Measurements from ENCODE around the gene LATS2.

The LATS2 gene

DNA sequence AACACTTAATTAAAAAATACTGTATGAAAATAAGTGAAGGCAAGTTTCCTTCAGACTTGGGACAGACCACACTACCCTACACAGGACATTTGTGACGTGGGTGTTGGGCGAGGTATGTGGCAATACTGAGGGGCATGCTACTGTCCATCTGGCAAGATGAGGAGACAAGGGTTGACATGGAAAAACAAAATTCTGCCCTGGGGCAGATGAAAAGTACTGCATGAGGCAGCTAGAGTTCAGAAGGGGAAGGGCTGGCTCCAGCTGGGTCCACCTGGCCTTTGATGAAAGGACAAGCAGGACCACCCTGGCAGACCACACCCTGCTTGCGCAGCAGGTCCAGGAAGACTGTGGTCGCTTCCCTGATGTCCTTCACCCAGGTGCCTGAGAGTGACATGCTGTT, 43.2 kb downstream of the LATS2 start:
- no peak for DNase-seq (ENCODE audit: low read depth in 3 of 3)

DNA sequence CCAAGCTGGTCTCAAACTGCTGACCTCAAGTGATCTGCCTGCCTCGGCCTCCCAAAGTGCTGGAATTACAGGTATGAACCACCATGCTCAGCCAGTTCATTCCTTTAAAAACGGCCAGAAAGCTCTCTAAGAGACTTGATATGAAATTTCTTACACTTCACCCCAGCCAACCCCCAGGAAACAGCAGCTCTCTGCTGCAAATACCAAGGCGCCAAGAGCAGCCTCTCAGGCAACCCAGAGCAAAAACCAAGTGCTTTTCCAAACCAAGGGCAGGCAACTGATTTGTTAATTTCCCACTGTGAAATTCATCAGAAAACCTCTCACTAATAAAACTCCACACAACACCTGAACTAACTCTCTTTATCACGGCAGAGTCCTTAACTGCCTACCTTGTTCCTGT, 44.9 kb downstream of the LATS2 start:
- no peak for DNase-seq (ENCODE audit: low read depth in 3 of 3)

DNA sequence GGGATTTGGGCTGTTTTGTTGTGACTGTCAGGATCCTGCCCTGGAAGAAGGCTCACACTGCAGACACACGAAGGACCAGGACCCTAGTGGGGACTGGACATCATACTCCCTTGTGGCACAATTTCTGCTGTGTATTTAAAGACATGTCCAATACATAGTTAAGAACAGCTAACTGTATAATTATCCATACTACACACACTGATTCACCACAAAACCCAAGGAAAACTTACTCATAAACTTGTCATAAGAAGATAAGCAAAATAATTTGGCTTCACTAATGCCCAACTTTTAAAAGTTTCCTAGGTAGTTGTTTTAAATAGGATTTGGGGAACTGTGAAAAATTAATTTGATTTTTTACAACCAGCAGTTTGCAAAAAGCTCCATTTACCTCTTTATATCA, 46.1 kb downstream of the LATS2 start:
- no peak for DNase-seq (ENCODE audit: low read depth in 3 of 3)

- no peak for DNase-seq (ENCODE audit: low read depth in 3 of 3)
Measured at GRCh38 chr13:21014502-21015170, 46.8 kb downstream of the LATS2 start.

DNA sequence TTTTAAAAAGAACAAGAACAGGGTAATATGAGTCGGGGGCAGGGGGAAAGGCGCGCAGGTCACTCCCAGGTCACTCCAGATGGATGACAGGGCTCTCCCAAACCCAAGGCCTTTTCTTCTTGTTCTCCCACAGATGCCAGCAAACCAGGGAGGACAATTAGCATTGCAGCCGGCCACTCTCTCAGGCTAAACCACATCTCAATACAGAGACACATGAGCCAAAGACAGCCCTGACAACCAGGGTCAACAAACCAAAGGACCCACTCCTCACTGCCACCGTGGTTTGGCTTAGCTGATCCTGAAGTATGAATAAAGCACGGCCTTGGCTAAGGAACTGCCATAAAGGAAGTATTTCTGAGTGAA, 47.3 kb downstream of the LATS2 start:
- no peak for DNase-seq (ENCODE audit: low read depth in 3 of 3)

DNA sequence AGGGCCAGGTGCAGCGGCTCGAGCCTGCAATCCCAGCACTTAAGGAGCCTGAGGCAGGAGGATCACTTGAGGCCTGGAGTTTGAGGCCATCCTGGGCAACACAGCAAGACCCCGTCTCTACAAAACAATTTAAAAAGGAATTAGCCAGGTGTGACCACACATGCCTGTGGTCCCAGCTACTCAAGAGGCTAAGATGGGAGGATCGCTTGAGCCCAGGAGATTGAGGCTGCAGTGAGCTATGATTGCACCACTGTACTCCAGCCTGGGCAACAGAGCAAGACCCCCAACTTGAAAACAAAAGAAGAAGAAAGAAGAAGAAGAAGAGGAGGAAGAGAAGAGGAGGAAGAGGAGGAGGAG, 47.7 kb downstream of the LATS2 start:
- DNase-seq (ENCODE audit: low read depth in 3 of 3): no peak

DNA sequence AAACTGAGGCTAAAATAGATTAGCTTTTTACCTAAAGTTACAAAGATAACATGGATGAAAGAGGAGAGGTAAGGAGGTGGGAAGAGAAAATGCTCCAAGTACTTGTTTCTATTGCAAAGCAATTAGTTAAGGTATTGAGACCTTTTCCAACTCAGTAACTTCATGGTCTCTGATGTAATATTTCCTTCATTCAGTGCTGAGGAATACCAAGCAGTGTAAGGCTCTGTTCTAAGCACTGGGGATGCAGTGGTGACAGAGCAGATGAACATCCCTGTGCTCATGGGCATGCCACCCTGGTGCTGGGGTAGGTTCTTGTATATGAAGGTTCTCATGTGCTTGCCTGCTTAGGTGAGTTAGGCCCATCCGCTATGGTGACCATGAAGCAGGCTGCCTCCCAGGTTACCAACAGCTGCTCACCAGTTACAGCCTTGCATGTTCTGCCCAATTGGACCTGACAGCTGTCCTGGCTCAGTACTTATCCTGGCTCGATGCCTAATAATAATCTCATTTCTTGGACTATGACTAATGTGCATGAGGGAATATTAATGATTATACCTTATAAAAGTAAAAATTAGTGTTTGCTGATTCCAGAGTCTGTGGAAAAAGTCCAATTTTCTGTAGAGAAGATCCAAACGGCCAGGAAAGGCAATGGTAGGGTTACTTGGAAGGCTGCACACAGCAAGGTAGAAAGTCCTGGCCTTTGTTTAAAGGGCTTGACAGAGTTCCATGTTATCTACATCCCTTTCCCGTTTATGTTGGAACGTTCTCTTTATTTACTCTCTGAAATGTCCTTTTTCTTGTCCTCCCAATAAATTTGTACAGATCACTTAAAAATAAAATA, 48.3 kb downstream of the LATS2 start:
- DNase-seq (ENCODE audit: low read depth in 3 of 3): no peak

DNA sequence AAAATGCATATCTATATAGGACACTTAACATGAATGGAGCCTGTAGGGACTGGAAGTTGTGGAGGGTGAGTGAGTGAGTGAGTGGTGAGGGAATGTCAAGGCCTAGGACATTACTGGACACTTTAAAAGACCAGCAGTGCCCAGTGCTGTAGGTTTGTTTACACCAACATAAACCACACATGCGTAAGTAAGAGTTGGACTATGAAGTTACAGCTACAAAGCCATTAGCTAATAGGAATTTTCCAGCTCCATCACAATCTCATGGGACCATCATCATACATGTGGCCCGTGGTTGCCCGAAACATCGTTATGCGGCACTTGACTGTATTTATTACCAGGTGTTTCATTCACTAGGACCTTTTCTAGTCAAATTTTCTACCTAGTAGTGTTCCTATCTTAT, 49.2 kb downstream of the LATS2 start:
- no peak for DNase-seq (ENCODE audit: low read depth in 3 of 3)

GRCh38 chr13:21011378-21011777, 50.0 kb downstream of the LATS2 start:
- DNase-seq (ENCODE audit: low read depth in 3 of 3): no peak

- DNase-seq (ENCODE audit: low read depth in 3 of 3): no peak
Measured at GRCh38 chr13:21010621-21011020, 50.8 kb downstream of the LATS2 start.

- no peak for DNase-seq (ENCODE audit: low read depth in 3 of 3)
Measured at GRCh38 chr13:21009036-21009435, 52.4 kb downstream of the LATS2 start.

- DNase-seq (ENCODE audit: low read depth in 3 of 3): no peak
Measured at GRCh38 chr13:21008026-21008425, 53.4 kb downstream of the LATS2 start.

DNA sequence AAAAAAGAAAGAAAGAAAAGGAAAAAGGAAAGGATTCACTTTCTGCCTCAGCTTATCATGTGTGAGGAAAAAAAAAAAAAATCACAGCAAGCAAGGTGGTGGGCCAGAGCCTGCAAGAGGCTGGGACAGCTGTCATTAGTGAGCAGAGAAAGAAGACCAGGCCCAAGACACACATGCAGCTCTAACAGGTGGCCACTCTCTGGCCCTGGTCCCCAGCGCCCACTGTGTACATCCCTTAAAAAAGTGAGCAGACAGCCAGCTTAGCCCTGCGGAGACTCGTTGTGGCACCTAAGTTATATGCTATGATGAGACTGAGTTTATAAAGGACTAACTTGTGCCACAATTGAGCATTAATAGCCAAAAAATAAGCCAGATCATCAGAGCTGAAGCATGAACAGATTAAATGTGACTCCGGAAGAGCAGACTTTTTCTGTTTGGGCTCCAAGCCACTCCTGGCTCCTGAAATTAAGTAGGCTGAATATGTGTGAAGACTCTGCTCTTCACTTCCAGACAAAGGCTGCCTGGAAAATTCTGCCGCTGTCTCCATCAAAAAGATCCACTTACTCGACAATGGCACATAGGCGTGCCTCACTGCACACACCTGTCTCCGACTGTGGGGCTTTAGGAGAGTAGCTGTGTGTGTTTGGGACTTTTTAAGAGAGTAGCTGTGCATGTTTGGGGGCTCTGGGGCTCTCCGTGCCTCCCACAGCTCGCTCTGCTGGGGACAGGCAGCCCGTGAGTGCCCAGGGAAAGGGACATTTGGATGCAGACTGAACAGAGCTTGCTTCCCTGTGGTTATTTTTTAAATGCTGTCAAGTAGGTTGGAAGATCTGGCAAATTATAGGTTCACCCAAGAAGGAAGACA, 55.0 kb downstream of the LATS2 start:
- no peak for DNase-seq (ENCODE audit: low read depth in 3 of 3)

DNA sequence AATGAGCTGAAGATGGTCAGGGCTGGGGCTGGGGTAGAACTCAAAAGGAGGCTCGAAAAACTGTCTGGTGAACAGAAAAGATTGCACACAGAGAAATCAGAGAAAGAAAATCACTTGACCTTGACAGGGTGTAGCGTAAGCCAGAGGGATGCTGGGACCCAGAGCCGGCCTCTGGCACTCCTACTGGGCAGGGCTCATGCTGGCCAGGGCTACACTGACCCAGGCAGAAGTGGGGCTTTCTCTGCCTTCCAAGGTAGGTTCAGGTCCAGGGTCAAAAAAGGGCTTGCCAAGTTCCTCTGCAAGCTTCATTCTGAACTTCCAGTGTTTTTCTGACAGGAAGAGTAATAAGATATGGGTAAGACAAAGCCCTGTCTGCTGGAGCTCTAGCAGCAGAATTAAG, 56.2 kb downstream of the LATS2 start:
- no peak for DNase-seq (ENCODE audit: low read depth in 3 of 3)

GRCh38 chr13:21001471-21001870, 59.9 kb downstream of the LATS2 start:
- DNase-seq (ENCODE audit: low read depth in 3 of 3): no peak

DNA sequence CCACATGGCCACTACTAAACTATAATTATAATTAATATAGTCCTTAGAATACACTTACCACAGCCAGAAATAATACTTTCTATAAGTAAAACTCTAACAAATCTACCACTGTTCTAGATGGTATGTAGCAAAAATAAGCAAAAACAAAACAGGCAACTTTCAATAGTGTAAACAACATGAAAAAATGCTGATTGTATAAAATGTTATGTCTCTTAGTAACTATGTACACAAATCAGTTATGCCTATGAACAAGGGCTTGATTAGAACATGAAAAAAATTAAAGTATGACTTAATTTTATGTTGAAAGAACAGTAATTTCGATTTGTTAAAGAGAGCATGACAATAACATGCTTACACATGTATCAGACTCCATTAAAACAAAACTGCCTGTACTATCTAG, 60.7 kb downstream of the LATS2 start:
- DNase-seq (ENCODE audit: low read depth in 3 of 3): no peak

- no peak for DNase-seq (ENCODE audit: low read depth in 3 of 3)
Measured at GRCh38 chr13:20998649-20999415, 62.6 kb downstream of the LATS2 start.

DNA sequence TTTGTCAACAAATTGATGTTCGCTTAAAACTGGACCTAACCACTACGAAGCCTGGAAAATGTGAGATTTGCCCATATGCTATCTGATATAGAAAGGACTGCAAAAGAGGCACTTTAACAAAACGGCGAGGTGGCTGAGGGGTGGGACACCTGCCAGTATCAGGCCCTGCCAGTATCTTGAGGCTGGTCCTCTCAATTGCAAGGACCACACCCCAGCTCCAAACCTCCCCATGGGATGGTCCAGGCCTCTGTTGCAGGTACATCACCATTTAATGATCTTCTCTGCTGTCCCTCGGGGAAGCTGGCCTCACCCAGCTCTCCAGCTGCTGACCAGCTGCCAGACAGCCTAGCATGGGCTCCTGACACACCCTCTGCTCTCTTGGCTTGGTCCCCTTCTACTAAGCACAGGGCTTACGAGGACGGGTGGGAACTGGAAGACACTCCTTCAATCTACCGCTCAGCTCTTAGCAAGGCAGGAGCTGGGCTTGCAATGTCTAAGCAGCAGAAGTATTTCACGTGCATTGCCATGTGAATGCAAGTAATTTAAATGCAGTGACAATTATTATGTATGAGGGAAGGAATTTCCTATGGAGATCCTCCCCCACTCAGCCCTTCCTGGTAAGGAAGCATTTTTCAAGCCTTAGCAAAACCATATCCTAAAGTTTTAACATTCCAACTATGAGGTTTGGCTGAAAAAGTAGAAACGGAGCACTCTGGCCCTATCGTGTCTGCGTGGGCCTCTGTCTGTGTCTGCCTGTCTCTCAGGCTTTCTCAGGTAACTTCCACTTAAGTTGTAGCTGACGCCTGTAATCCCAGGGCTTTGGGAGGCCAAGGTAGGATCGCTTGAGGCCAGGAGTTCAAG, 63.9 kb downstream of the LATS2 start:
- DNase-seq (ENCODE audit: low read depth in 3 of 3): no peak

DNA sequence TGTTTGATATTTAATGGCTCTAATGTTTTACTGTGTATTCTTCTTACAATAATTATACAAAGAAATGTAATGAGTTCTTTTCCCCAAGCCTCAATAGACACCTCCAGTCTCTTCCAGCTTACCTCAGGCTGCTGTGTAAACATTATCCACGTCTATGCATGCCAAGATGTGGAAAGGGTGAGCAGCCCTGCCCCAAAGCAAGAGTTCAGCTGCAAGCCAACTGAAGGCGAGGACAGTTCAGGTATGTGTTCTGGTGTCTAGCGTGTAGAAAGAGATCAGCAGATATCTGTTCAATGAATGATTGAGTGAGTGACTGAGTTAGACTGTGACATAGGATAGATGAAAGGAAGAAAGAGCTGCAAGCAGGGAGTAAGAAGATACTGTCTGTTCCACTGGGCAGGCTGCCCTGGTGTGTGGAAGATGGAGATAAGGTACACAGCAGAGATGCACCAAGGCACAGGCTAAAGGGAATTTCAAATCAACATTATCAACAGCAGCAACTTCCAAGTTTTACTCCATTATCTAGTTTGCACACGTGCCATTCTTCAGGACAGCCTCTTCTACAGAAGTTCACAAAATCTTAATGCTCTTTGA, 66.0 kb downstream of the LATS2 start:
- no peak for DNase-seq (ENCODE audit: low read depth in 3 of 3)

DNA sequence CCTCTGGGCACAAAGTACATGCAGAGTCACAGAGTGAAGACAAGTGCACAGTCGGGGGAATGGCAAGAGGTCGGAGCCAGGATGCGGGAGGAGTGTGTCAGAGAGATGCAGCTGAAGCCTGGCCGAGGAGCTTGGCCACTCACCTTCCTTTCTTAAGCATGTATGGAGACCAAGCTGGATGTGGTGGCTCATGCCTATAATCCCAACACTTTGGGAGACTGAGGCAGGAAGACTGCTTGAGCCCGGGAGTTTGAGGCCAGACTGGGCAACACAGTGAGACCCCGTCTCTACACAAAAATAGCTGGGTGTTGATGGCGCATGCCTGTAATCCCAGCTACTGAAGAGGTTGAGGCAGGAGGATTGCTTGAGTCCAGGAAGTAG, 67.0 kb downstream of the LATS2 start:
- DNase-seq (ENCODE audit: low read depth in 3 of 3): no peak

Measured in stimulated activated CD4-positive, alpha-beta T cell treated with anti-CD3 and anti-CD28 coated beads, TNF-alpha, amount 100 ng/mL, for 24 hours (primary cell).